ENCODE measurements around the gene RASA3.

- TF ChIP-seq CTCF (IDR thresholded peaks at IDR 0.05) (no peak), EP300 (IDR thresholded peaks at IDR 0.05) (no peak), POLR2AphosphoS5 (IDR thresholded peaks at IDR 0.05) (no peak), POLR2A (IDR thresholded peaks at IDR 0.05) (no peak)
These were observed 74.2 kb downstream of the RASA3 start for GRCh38 chr13:114058051-114058867.

Measured in gastroesophageal sphincter (tissue), 3 donors.